Ishikawa (cell line): Measurements from ENCODE around the gene OR2S2.

ENCODE experiments used
- CEBPB ChIP-seq: IDR thresholded peaks from 2 replicates; pipeline ENCODE4 v1.6.1; 2012
- CREB1 ChIP-seq: IDR thresholded peaks from 2 replicates; pipeline ENCODE4 v1.6.1; 2012; ENCODE audit warnings: low read depth
- EGR1 ChIP-seq: IDR thresholded peaks from 2 replicates; pipeline ENCODE4 v1.6.1; 2012
- EP300 ChIP-seq: IDR thresholded peaks from 2 replicates; pipeline ENCODE4 v1.6.1; 2012; ENCODE audit warnings: borderline replicate concordance
- FOXM1 ChIP-seq: IDR thresholded peaks from 2 replicates; pipeline ENCODE4 v1.6.1; 2012; ENCODE audit warnings: low read depth, borderline replicate concordance
- NFIC ChIP-seq: IDR thresholded peaks from 2 replicates; pipeline ENCODE4 v1.6.1; 2012
- RAD21 ChIP-seq: IDR thresholded peaks from 2 replicates; pipeline ENCODE4 v1.6.1; 2012; ENCODE audit warnings: low read depth
- TAF1 ChIP-seq: IDR thresholded peaks from 2 replicates; pipeline ENCODE4 v1.6.1; 2012; ENCODE audit warnings: low read depth, mild to moderate bottlenecking
- TCF12 ChIP-seq: IDR thresholded peaks from 2 replicates; pipeline ENCODE4 v1.6.1; 2012; ENCODE audit warnings: low read depth
- TEAD4 ChIP-seq: IDR thresholded peaks from 2 replicates; pipeline ENCODE4 v1.6.1; 2012
- YY1 ChIP-seq: IDR thresholded peaks from 2 replicates; pipeline ENCODE4 v1.6.1; 2012; ENCODE audit warnings: low read depth
- ZBTB7A ChIP-seq: IDR thresholded peaks from 2 replicates; pipeline ENCODE4 v1.6.1; 2012; ENCODE audit warnings: low read depth
- TF ChIP-seq, protein P1 (sequence below): IDR thresholded peaks from 2 replicates; pipeline ENCODE4 v1.6.1; 2012
- TF ChIP-seq, protein P2 (sequence below): IDR thresholded peaks from 2 replicates; pipeline ENCODE4 v1.6.1; 2012
- TF ChIP-seq, protein P3 (sequence below): IDR thresholded peaks from 2 replicates; pipeline ENCODE4 v1.6.1; 2012; ENCODE audit warnings: low read depth, mild to moderate bottlenecking

OR2S2 gene

DNA sequence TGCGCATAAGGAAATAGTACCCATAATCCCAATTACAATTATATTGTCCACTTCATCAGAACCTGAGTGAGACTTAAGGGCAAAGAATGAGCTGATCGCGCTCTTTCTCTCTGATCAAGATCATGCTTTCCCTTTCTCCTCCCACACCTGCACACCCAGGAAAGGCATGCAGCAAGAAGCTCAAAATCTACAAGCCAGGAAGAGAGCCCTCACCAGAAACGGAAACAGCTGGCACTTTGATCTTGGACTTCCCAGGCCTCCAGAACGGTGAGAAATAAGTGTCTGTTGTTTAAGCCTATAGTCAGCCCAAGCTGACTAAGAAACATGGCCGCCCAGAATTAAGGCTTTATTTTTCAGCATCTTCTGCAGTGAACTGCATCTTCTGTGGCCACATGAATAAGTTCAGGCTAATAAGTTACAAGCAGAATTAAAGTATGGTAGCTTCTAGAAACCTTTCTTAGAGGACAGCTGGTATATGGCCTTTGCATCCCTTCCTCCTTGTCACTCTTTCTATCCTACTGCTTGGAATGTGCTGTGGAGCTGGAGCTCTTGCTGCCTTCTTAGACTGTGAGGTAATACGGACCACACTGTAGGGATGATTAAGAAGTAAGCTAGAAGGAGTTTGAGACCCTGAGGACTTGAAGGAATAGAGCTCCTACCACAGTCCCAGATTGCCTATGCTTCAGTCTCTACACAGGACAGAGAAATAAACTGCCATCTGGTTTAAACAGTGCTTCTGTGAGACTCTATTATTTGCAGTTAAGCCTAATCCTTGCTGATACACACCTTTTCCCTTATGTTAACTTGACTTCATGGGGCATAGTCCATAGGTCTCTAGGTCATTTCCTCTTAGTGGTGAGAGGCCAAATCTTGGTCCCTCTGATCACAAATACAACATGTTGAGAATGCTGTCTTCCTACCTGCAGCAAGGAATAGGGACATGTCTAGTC, 17.2 kb downstream of the OR2S2 start:
- no peak for TF ChIP-seq CEBPB
- no peak for TF ChIP-seq TAF1
- TF ChIP-seq TEAD4: no peak
- TF ChIP-seq ZBTB7A: no peak
- TF ChIP-seq, protein P1, sequence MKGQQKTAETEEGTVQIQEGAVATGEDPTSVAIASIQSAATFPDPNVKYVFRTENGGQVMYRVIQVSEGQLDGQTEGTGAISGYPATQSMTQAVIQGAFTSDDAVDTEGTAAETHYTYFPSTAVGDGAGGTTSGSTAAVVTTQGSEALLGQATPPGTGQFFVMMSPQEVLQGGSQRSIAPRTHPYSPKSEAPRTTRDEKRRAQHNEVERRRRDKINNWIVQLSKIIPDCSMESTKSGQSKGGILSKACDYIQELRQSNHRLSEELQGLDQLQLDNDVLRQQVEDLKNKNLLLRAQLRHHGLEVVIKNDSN: no peak
- TF ChIP-seq TCF12: no peak
- TF ChIP-seq, protein P2, sequence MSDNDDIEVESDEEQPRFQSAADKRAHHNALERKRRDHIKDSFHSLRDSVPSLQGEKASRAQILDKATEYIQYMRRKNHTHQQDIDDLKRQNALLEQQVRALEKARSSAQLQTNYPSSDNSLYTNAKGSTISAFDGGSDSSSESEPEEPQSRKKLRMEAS: no peak
- TF ChIP-seq FOXM1: no peak
- no peak for TF ChIP-seq CREB1
- TF ChIP-seq EGR1: no peak
- TF ChIP-seq, protein P3, sequence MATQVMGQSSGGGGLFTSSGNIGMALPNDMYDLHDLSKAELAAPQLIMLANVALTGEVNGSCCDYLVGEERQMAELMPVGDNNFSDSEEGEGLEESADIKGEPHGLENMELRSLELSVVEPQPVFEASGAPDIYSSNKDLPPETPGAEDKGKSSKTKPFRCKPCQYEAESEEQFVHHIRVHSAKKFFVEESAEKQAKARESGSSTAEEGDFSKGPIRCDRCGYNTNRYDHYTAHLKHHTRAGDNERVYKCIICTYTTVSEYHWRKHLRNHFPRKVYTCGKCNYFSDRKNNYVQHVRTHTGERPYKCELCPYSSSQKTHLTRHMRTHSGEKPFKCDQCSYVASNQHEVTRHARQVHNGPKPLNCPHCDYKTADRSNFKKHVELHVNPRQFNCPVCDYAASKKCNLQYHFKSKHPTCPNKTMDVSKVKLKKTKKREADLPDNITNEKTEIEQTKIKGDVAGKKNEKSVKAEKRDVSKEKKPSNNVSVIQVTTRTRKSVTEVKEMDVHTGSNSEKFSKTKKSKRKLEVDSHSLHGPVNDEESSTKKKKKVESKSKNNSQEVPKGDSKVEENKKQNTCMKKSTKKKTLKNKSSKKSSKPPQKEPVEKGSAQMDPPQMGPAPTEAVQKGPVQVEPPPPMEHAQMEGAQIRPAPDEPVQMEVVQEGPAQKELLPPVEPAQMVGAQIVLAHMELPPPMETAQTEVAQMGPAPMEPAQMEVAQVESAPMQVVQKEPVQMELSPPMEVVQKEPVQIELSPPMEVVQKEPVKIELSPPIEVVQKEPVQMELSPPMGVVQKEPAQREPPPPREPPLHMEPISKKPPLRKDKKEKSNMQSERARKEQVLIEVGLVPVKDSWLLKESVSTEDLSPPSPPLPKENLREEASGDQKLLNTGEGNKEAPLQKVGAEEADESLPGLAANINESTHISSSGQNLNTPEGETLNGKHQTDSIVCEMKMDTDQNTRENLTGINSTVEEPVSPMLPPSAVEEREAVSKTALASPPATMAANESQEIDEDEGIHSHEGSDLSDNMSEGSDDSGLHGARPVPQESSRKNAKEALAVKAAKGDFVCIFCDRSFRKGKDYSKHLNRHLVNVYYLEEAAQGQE: no peak
- TF ChIP-seq EP300: no peak
- TF ChIP-seq NFIC: no peak

DNA sequence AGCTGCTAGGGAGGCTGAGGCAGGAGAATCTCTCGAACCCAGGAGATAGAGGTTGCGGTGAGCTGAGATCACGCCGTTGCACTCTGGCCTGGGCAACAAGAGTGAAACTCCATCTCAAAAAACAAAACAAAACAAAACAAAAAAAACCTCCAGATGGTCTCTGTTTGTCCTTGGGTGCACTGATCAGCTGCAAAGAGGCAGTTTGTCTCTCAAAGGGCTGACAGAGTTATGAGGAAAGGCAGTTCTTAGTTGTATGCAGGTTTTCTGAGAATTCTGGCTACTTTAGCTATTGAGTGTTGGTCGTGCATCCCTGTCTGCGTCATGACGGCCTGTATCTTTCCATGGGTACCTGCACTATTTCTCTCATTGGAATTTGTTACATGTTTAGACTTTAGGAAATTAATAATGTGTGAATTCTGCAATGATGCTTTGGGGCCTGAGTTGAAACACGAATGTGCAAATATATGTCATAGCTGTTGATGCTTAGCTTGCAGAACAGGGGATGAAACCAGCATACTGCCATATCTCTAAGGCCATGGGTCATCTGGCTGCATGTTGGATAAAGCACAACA, 18.2 kb downstream of the OR2S2 start:
- TF ChIP-seq CREB1: no peak
- TF ChIP-seq TAF1: no peak
- no peak for TF ChIP-seq FOXM1
- TF ChIP-seq, protein P1: no peak
- TF ChIP-seq EP300: no peak
- no peak for TF ChIP-seq ZBTB7A
- no peak for TF ChIP-seq YY1
- TF ChIP-seq, protein P3: no peak
- TF ChIP-seq, protein P2: no peak
- TF ChIP-seq TEAD4: no peak
- TF ChIP-seq EGR1: no peak
- no peak for TF ChIP-seq NFIC
- TF ChIP-seq TCF12: no peak
- no peak for TF ChIP-seq CEBPB
- TF ChIP-seq RAD21: no peak

DNA sequence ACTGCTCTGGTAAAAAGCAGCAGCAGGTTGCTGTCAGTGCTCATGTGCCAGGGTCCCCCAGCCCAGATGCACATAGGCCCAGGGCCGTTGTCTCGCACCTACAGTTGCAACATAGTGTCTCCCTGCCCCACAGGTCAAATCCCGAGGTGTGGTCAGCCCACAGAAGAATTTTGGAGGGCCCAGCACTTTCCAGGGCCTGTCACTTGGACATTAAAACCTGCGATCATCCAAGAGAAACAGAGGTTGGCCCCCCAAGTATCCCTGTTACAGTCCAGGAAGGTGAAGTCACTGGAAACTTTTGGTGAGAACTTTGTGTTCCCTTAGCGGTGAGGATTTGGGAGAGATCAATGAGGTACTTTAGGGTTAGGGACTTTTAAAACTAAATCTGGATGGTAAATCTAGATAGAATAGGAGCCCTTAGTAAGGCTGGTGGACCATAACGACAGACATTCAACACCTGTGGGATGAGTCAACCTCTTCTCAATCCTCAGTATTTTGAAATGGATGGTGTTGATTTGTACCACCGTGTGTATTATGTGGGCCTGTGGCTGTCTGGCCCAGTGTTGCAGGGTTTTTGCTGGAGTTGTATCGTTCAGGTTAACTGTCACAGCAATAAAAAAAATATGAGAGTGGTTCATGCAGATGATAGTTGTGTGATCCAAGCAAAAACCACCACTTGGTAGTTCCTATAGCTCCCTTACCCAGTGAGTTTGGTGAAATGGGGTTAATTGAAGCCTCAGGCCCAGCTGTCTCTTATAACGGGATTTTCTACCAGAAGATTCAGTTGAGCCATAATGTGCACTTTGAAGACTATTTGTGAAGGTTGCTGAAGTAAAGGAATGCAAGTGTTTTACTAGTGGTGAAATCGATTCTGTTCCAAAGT, 19.2 kb downstream of the OR2S2 start:
- TF ChIP-seq TCF12 (no peak), CEBPB (no peak), TEAD4 (no peak), NFIC (no peak), YY1 (no peak), EP300 (no peak), EGR1 (no peak), ZBTB7A (no peak), TAF1 (no peak), RAD21 (no peak)
- TF ChIP-seq, protein P2: no peak
- TF ChIP-seq, protein P3: no peak
- TF ChIP-seq, protein P1: no peak
